Measurements from ENCODE around the gene HMGXB3. TPM values are rescaled to one million over a fixed set of nuclear protein-coding genes. Genes with fewer than 3 reads are reported as not detected.

Gene HMGXB3
- total and polyA plus RNA-seq, 2 of the 13 experiments (the other 11 are each of a cell fraction or from before 2014, with no cell fraction given) = 18.8 to 23.8 TPM

DNA sequence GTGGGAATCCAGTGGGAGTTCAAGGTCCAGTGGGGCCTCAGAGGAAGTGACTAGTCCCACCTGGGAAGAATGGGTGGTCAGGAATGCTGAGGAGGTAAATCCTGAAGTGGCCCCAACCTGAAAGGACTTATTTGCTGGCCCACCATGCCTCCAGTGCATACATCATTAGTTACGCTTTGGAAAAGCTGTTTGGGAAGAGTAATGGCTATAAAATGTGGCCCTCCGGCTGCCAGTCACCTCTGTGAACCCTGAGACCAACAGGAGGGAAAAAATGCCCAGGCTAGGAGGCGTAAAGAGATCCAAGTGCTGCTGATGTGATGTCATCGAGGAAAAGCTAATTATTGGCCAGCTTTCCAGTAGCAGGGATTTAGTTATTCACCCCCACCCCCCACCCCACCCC is 42.7 kb upstream of the HMGXB3 start (continued):
- no peak for TF ChIP-seq ISL2 (CRISPR knock-in tag; IDR thresholded peaks at IDR 0.05)
- TF ChIP-seq MTF1 (CRISPR knock-in tag; IDR thresholded peaks at IDR 0.05) = no peak
- TF ChIP-seq GATAD2A (CRISPR knock-in tag; IDR thresholded peaks at IDR 0.05) = 0 out of 2 replicates have a peak, but pooled peaks have one; percentile 34
- TF ChIP-seq, protein P1, sequence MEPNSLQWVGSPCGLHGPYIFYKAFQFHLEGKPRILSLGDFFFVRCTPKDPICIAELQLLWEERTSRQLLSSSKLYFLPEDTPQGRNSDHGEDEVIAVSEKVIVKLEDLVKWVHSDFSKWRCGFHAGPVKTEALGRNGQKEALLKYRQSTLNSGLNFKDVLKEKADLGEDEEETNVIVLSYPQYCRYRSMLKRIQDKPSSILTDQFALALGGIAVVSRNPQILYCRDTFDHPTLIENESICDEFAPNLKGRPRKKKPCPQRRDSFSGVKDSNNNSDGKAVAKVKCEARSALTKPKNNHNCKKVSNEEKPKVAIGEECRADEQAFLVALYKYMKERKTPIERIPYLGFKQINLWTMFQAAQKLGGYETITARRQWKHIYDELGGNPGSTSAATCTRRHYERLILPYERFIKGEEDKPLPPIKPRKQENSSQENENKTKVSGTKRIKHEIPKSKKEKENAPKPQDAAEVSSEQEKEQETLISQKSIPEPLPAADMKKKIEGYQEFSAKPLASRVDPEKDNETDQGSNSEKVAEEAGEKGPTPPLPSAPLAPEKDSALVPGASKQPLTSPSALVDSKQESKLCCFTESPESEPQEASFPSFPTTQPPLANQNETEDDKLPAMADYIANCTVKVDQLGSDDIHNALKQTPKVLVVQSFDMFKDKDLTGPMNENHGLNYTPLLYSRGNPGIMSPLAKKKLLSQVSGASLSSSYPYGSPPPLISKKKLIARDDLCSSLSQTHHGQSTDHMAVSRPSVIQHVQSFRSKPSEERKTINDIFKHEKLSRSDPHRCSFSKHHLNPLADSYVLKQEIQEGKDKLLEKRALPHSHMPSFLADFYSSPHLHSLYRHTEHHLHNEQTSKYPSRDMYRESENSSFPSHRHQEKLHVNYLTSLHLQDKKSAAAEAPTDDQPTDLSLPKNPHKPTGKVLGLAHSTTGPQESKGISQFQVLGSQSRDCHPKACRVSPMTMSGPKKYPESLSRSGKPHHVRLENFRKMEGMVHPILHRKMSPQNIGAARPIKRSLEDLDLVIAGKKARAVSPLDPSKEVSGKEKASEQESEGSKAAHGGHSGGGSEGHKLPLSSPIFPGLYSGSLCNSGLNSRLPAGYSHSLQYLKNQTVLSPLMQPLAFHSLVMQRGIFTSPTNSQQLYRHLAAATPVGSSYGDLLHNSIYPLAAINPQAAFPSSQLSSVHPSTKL (CRISPR knock-in tag; IDR thresholded peaks at IDR 0.05) = 0 out of 2 replicates have a peak, but pooled peaks have one; percentile 8

DNA sequence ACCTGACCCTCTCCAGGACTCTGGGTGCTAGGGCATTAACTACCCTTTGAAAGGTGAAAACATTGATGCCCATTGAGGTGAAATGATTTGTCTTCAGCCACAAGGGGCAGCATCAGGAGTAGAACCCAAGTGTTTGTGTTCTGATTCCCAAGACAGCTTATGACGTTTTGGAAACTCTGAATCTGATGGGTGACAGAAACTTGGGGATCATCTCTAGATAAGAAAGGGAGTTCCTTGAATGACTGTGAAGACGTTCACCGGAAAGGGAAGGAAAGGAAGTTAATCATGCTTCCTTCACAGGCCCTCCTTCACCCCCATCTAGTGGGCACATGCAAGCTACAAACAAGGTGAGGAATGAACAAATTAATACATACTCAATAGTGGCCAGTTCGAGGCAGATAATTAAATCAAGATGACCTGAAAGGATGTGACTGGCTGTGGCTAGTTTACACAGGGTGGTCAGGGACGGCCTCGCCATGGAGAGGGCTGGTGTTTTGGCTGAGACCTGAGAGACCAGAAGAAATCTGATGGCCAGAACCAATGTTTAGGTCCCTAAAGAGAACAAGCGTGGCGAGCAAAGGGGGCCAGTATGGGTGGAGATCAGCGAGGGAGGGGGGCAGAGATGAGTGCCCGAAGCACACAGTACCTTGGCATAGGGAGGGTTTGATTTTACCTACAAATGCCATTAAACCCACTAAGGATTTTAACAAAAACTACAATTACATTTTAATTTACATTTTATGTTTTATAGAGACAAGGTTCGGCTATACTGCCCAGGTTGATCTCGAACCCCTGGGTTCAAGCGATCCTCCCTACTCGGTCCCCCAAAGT is 40.9 kb upstream of the HMGXB3 start:
- DNase-seq (ENCODE audit: low spot score) (no peak), ATAC-seq (no peak), FAIRE-seq (no peak)
- H3K9me3 ChIP-seq (ENCODE audit: low read length) = no peaks in the 10 kb centered on the region
- TF ChIP-seq, protein P2, sequence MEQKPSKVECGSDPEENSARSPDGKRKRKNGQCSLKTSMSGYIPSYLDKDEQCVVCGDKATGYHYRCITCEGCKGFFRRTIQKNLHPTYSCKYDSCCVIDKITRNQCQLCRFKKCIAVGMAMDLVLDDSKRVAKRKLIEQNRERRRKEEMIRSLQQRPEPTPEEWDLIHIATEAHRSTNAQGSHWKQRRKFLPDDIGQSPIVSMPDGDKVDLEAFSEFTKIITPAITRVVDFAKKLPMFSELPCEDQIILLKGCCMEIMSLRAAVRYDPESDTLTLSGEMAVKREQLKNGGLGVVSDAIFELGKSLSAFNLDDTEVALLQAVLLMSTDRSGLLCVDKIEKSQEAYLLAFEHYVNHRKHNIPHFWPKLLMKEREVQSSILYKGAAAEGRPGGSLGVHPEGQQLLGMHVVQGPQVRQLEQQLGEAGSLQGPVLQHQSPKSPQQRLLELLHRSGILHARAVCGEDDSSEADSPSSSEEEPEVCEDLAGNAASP (CRISPR knock-in tag; IDR thresholded peaks at IDR 0.05; ENCODE audit: borderline replicate concordance) = no peak
- TF ChIP-seq ZNF790 (CRISPR knock-in tag; IDR thresholded peaks at IDR 0.05; ENCODE audit: borderline replicate concordance) = no peak
- peak; percentile 4; the same call in 1 of the 2 replicates for TF ChIP-seq YEATS4 (CRISPR knock-in tag; IDR thresholded peaks at IDR 0.05; ENCODE audit: borderline replicate concordance)
- peak; percentile 3 for TF ChIP-seq ZEB1 (IDR thresholded peaks at IDR 0.05; ENCODE audit: insufficient replicate concordance, low read depth)
- TF ChIP-seq, protein P3, sequence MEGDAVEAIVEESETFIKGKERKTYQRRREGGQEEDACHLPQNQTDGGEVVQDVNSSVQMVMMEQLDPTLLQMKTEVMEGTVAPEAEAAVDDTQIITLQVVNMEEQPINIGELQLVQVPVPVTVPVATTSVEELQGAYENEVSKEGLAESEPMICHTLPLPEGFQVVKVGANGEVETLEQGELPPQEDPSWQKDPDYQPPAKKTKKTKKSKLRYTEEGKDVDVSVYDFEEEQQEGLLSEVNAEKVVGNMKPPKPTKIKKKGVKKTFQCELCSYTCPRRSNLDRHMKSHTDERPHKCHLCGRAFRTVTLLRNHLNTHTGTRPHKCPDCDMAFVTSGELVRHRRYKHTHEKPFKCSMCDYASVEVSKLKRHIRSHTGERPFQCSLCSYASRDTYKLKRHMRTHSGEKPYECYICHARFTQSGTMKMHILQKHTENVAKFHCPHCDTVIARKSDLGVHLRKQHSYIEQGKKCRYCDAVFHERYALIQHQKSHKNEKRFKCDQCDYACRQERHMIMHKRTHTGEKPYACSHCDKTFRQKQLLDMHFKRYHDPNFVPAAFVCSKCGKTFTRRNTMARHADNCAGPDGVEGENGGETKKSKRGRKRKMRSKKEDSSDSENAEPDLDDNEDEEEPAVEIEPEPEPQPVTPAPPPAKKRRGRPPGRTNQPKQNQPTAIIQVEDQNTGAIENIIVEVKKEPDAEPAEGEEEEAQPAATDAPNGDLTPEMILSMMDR (CRISPR knock-in tag; IDR thresholded peaks at IDR 0.05) = peak; percentile 44
- TF ChIP-seq ZNF644 (CRISPR knock-in tag; IDR thresholded peaks at IDR 0.05; ENCODE audit: low read depth) = 0 out of 2 replicates have a peak, but pooled peaks have one; percentile 13
- TF ChIP-seq, protein P4, sequence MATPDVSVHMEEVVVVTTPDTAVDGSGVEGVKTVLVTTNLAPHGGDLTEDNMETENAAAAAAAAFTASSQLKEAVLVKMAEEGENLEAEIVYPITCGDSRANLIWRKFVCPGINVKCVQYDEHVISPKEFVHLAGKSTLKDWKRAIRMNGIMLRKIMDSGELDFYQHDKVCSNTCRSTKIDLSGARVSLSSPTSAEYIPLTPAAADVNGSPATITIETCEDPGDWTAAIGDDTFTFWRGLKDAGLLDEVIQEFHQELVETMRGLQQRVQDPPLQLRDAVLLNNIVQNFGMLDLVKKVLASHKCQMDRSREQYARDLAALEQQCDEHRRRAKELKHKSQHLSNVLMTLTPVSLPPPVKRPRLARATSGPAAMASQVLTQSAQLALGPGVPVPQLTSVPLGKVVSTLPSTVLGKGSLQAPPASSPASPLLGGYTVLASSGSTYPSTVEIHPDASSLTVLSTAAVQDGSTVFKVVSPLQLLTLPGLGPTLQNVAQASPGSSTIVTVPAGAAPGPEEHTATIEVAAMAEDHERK (CRISPR knock-in tag; IDR thresholded peaks at IDR 0.05; ENCODE audit: low read depth) = no peak
- TF ChIP-seq XRCC5 (optimal IDR thresholded peaks at IDR 0.05; ENCODE audit: low read length) = peak; percentile 36
- WGBS (ENCODE audit: low lambda C conversion rate) = 47% methylated on average over 14 of the region's 14 CpGs
- TSS peak; percentile 96 for BruUV-seq (replicated peaks)
- H3K4me1 ChIP-seq (ENCODE audit: insufficient read depth, low read length) = peaks cover 50% of the 10 kb centered on the region
- POLR2A ChIA-PET = interaction anchor here (1.0 to 3.4 kb wide), 11 partner anchors 9 to 508 kb away, joined by 3 to 17 read pairs (median 4); partner anchors contain the start of genes HMGXB3 and TIGD6
- H3K27ac ChIP-seq (ENCODE audit: extremely low read length, insufficient read depth, low read length) = peak overlapping the region; percentile 52
- H3K27me3 ChIP-seq (ENCODE audit: control insufficient read depth in 1 of 2, insufficient read depth in 2 of 2, low read length in 2 of 2) = 0 out of 5 replicates have a peak, but pooled peaks cover 0 to 1% of the 10 kb centered on the region in 2 experiments
- no peaks in the 10 kb centered on the region for H3K79me2 ChIP-seq (ENCODE audit: insufficient read depth, low read length)
- peak overlapping the region; percentile 20 for H2AFZ ChIP-seq (ENCODE audit: low read length)
- CTCF ChIA-PET (ENCODE audit: low intra/inter-chr PET ratio, low total read pairs) = interaction anchor here (0.7 to 1.0 kb wide), 2 partner anchors 8 to 122 kb away, joined by 3 to 5 read pairs; no protein-coding TSS in a partner anchor
- intact Hi-C loops (cut with micrococcal nuclease; ENCODE audit: unreplicated experiment) (loop anchor here (1.0 to 2.0 kb wide), 2 partner anchors 27 to 31 kb away; no protein-coding TSS in a partner anchor), in situ Hi-C loops (cut with HindIII; ENCODE audit: extremely low pct_ligation_motif_present, low pct_unique_long_range_greater_than_20kb) (no loop called here)
- H3K4me3 ChIP-seq (replicated peaks in 1 of 3; ENCODE audit: insufficient read depth in 1 of 3, low read depth in 2 of 3, low read length in 3 of 3) = peak overlapping the region; percentile 44 to 77 (median 65)
- H3K4me2 ChIP-seq (ENCODE audit: low read depth, low read length) = peak overlapping the region; percentile 91
- H3K36me3 ChIP-seq (replicated peaks in 1 of 2; ENCODE audit: control insufficient read depth in 1 of 2, insufficient read depth in 2 of 2, low read length in 2 of 2) = no peaks in the 10 kb centered on the region
- H4K20me1 ChIP-seq (ENCODE audit: insufficient read depth, low read length) = no peaks in the 10 kb centered on the region
- peak overlapping the region; percentile 57; the same call in 1 of the 2 replicates for H3K9ac ChIP-seq (ENCODE audit: insufficient read depth, low read depth, low read length)
